ENCODE measurements around the gene PSMA3. TPM values are rescaled to one million over a fixed set of nuclear protein-coding genes. Genes with fewer than 3 reads are reported as not detected.

PSMA3 gene
- total RNA-seq (2021) (355 and 375 TPM in 2 replicates), Bru-seq, nascent RNA (percentile 94 among the genes with signal in this experiment), BruChase-seq, experiment 1, labeled RNA remaining after a 2-hour chase (percentile 85 among the genes with signal in this experiment), BruChase-seq, experiment 2, labeled RNA remaining after a 6-hour chase (percentile 87 among the genes with signal in this experiment)
- long read RNA-seq, transcript PSMA3-201 (11 exons, 970 nt): major isoform, 321 of 457 reads
- long read RNA-seq, partial matches to known transcripts: 11 of 457 reads
- long read RNA-seq, other reads (novel, unspliced or antisense): 125 of 457 reads

- CTCF ChIA-PET: interaction anchor here (0.6 to 0.7 kb wide), 2 partner anchors 35 to 56 kb away, joined by 3 to 5 read pairs; no protein-coding TSS in a partner anchor
- Histone ChIP-seq H3K4me1 (ENCODE audit: insufficient read depth, low read length, poor library complexity, severe bottlenecking) (peaks cover 14% of the 10 kb centered on the region), H3K4me3 (ENCODE audit: low read depth, low read length, poor library complexity, severe bottlenecking) (peak within 1 kb of the TSS; percentile 88), H3K27ac (ENCODE audit: low read depth, low read length, poor library complexity, severe bottlenecking) (peak within 1 kb of the TSS; percentile 96), H3K27me3 (replicated peaks; ENCODE audit: insufficient read depth, low read depth, low read length, poor library complexity) (no peaks in the 10 kb centered on the region), H3K9me3 (ENCODE audit: low read depth, low read length, poor library complexity, severe bottlenecking) (no peaks in the 10 kb centered on the region), H3K36me3 (ENCODE audit: insufficient read depth, low read length, poor library complexity, severe bottlenecking) (peaks cover 18% of the 10 kb centered on the region)
- BruUV-seq (replicated peaks): TSS peak; percentile 77
- POLR2A ChIA-PET (ENCODE audit: low non-redundant PET): no interaction called here
- DNase-seq (ENCODE audit: low spot score): peak; percentile 99
- intact Hi-C loops (cut with micrococcal nuclease; ENCODE audit: unreplicated experiment): no loop called here
- no peak for TF ChIP-seq EZH2 (IDR thresholded peaks at IDR 0.05; ENCODE audit: borderline replicate concordance, low read depth, low read length, poor library complexity, severe bottlenecking)
- no peak for TF ChIP-seq CTCF (conservative IDR thresholded peaks at IDR 0.05; ENCODE audit: low read depth, low read length)
Observed at GRCh38 chr14:58244556-58245387, at the start of gene PSMA3. PSMA3 (plus strand) TSS chr14:58244843; CDS start chr14:58244921, 78 bp downstream.

GRCh38 chr14:58196198-58196597, 48.4 kb upstream of the PSMA3 start:
- POLR2A ChIA-PET (ENCODE audit: low non-redundant PET): no interaction called here
- H3K36me3 ChIP-seq (ENCODE audit: insufficient read depth, low read length, poor library complexity, severe bottlenecking): no peaks in the 10 kb centered on the region
- TF ChIP-seq CTCF (conservative IDR thresholded peaks at IDR 0.05; ENCODE audit: low read depth, low read length) (no peak), EZH2 (IDR thresholded peaks at IDR 0.05; ENCODE audit: borderline replicate concordance, low read depth, low read length, poor library complexity, severe bottlenecking) (no peak)
- CTCF ChIA-PET: no interaction called here
- H3K4me1 ChIP-seq (ENCODE audit: insufficient read depth, low read length, poor library complexity, severe bottlenecking): peaks cover 2% of the 10 kb centered on the region
- H3K27me3 ChIP-seq (replicated peaks; ENCODE audit: insufficient read depth, low read depth, low read length, poor library complexity): no peaks in the 10 kb centered on the region
- H3K27ac ChIP-seq (ENCODE audit: low read depth, low read length, poor library complexity, severe bottlenecking): no peak overlapping the region
- no TSS peak for BruUV-seq (replicated peaks)
- no peak overlapping the region for H3K4me3 ChIP-seq (ENCODE audit: low read depth, low read length, poor library complexity, severe bottlenecking)
- no peaks in the 10 kb centered on the region for H3K9me3 ChIP-seq (ENCODE audit: low read depth, low read length, poor library complexity, severe bottlenecking)
- DNase-seq (ENCODE audit: low spot score): no peak
- intact Hi-C loops (cut with micrococcal nuclease; ENCODE audit: unreplicated experiment): no loop called here

- TF ChIP-seq CTCF (conservative IDR thresholded peaks at IDR 0.05; ENCODE audit: low read depth, low read length) (no peak), EZH2 (IDR thresholded peaks at IDR 0.05; ENCODE audit: borderline replicate concordance, low read depth, low read length, poor library complexity, severe bottlenecking) (no peak)
Observed at GRCh38 chr14:58198086-58198485, 46.6 kb upstream of the PSMA3 start.

More at GRCh38 chr14:58198086-58198485, 46.6 kb upstream of the PSMA3 start:
- Histone ChIP-seq H3K4me1 (ENCODE audit: insufficient read depth, low read length, poor library complexity, severe bottlenecking) (peaks cover 9% of the 10 kb centered on the region), H3K4me3 (ENCODE audit: low read depth, low read length, poor library complexity, severe bottlenecking) (no peak overlapping the region), H3K27ac (ENCODE audit: low read depth, low read length, poor library complexity, severe bottlenecking) (no peak overlapping the region), H3K27me3 (replicated peaks; ENCODE audit: insufficient read depth, low read depth, low read length, poor library complexity) (no peaks in the 10 kb centered on the region), H3K36me3 (ENCODE audit: insufficient read depth, low read length, poor library complexity, severe bottlenecking) (no peaks in the 10 kb centered on the region), H3K9me3 (ENCODE audit: low read depth, low read length, poor library complexity, severe bottlenecking) (no peaks in the 10 kb centered on the region)
- intact Hi-C loops (cut with micrococcal nuclease; ENCODE audit: unreplicated experiment): no loop called here
- ChIA-PET POLR2A (ENCODE audit: low non-redundant PET) (no interaction called here), CTCF (no interaction called here)
- no peak for DNase-seq (ENCODE audit: low spot score)
- no TSS peak for BruUV-seq (replicated peaks)
